PC-9 (cell line): ENCODE measurements around the gene NDUFC2. TPM values are rescaled to one million over a fixed set of nuclear protein-coding genes. Genes with fewer than 3 reads are reported as not detected.
"Not testable (repeated sequence)": the region's sequence is repeated elsewhere in the genome, so short reads cannot be mapped to it uniquely, and the experiment has no call there.

ENCODE experiments used
- BruUV-seq: library from RNA; stranded (reverse); fragments of 400-500 nt; replicated peaks from 2 replicates; lab custom pipeline; 2021; lab: Mats Ljungman, UMichigan
- CTCF ChIA-PET: fragments of 300-600 bp; sonication (Branson Sonifier 250); formaldehyde crosslinking; loops from one replicate; lab custom pipeline; 2022; ENCODE audit warnings: antibody characterized with exemption; lab: Charles Lee
- POLR2A ChIA-PET: fragments of 300-600 bp; sonication (Branson Sonifier 250); formaldehyde crosslinking; loops from one replicate; lab custom pipeline; 2022; ENCODE audit warnings: antibody characterized with exemption; ENCODE audit not compliant: unreplicated experiment; lab: Charles Lee
- DNase-seq, 2 experiments: peaks; one replicate each; pipeline versions ENCODE4 v3.0.0 to v3.0.0-alpha.2; 2015 to 2022; ENCODE audit warnings: mixed read lengths in 1 of 2
- H2AFZ ChIP-seq: fragments of 200-600 bp; sonication (generic); 2 replicates; pipeline ENCODE4 v1.8.1; 2017; ENCODE audit warnings: antibody characterized with exemption
- H3F3A ChIP-seq: fragments of 200-600 bp; sonication (generic); 2 replicates; pipeline ENCODE4 v1.8.1; 2017; ENCODE audit warnings: antibody characterized with exemption, mild to moderate bottlenecking, low read depth; ENCODE audit not compliant: insufficient read depth
- H3K27ac ChIP-seq: fragments of 200-600 bp; sonication (generic); 2 replicates; pipeline ENCODE4 v1.6.1; 2016; ENCODE audit warnings: mixed run types
- H3K27me3 ChIP-seq: fragments of 200-600 bp; sonication (generic); 2 replicates; pipeline ENCODE4 v1.6.1; 2016; ENCODE audit warnings: low read depth, mixed run types; ENCODE audit not compliant: insufficient read depth
- H3K36me3 ChIP-seq: fragments of 200-600 bp; sonication (generic); 2 replicates; pipeline ENCODE4 v1.6.1; 2016; ENCODE audit warnings: low read depth, mixed run types
- H3K4me1 ChIP-seq: fragments of 200-600 bp; sonication (generic); replicated peaks from 2 replicates; pipeline ENCODE4 v1.6.1; 2016; ENCODE audit warnings: mixed run types; ENCODE audit not compliant: insufficient read depth
- H3K4me2 ChIP-seq: fragments of 200-600 bp; sonication (generic); 2 replicates; pipeline ENCODE4 v1.6.1; 2017; ENCODE audit warnings: mixed run types
- H3K4me3 ChIP-seq: fragments of 200-600 bp; sonication (generic); 2 replicates; pipeline ENCODE4 v1.6.1; 2016; ENCODE audit warnings: mixed run types
- H3K79me2 ChIP-seq: fragments of 200-600 bp; sonication (generic); 2 replicates; pipeline ENCODE4 v1.6.1; 2017; ENCODE audit warnings: low read depth, mixed run types
- H3K9me2 ChIP-seq: fragments of 200-600 bp; sonication (generic); 2 replicates; pipeline ENCODE4 v1.8.1; 2017; ENCODE audit warnings: mild to moderate bottlenecking; ENCODE audit not compliant: insufficient read depth
- H3K9me3 ChIP-seq: fragments of 200-600 bp; sonication (generic); 2 replicates; pipeline ENCODE4 v1.8.1; 2016; ENCODE audit warnings: low read depth; ENCODE audit not compliant: insufficient read depth
- H4K20me1 ChIP-seq: fragments of 200-600 bp; sonication (generic); 2 replicates; pipeline ENCODE4 v1.8.1; 2017; ENCODE audit not compliant: insufficient read depth
- EZH2 ChIP-seq: fragments of 200-600 bp; sonication (generic); IDR thresholded peaks from 2 replicates; pipeline ENCODE4 v1.8.0; 2017; ENCODE audit warnings: antibody characterized with exemption, low read depth
- intact Hi-C: fragments of 100-400 bp; cut with micrococcal nuclease; formaldehyde crosslinking; loops from one replicate; pipeline ENCODE4 v1.10.0; 2022; ENCODE audit not compliant: unreplicated experiment
- total RNA-seq: library from RNA; stranded (reverse); gene quantifications from 2 replicates; pipeline ENCODE4 v1.2.3, GENCODE V29; 2021
- TF ChIP-seq, protein P1 (sequence below): fragments of 200-600 bp; sonication (generic); conservative IDR thresholded peaks from 2 replicates; pipeline ENCODE4 v1.6.1; 2017; ENCODE audit warnings: mixed run types, antibody characterized with exemption, mild to moderate bottlenecking, moderate library complexity

The NDUFC2 gene
- total RNA-seq, 1 experiment from 2014 or later, result 380 TPM

DNA sequence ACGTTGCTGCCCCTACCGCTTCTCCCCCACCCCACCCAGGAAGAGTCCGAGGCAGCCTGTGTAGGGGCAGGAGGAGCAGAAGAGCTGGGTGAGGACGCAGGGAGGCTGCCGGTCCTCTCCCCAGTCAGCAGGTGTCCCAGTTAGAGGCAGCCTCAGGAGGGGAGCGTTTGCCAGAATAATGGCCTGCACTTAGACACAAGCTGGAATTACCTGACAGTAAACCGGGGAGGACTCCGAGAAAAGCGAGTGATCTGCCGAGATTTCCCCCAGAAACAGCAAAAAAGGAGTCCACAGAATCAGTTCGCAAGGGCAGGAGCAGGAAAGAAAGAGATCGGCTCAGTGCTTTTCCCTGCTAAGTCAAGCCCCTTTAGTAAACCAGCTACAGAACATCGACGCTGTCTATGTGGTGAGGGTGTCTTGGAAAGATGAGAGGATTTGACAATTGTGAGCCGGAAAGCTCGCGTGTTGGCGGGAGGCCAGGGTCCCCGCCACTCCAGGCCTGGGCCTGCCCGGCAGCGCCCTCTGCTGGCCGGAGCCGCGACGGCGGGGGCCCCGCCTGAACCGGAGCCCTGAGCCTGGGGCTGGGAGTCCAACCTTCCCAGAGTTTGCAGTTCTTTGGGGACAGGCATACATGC, 33.7 kb downstream of the NDUFC2 start:
- peak overlapping the region; percentile 37; the same call in 1 of the 2 replicates for H3K4me3 ChIP-seq
- no peak overlapping the region for H3K27ac ChIP-seq
- peaks cover 8% of the 10 kb centered on the region; the same call in 1 of the 2 replicates for H3F3A ChIP-seq
- H3K79me2 ChIP-seq, result no peaks in the 10 kb centered on the region
- H3K9me3 ChIP-seq, result no peaks in the 10 kb centered on the region
- peak overlapping the region; percentile 76 for H2AFZ ChIP-seq
- H4K20me1 ChIP-seq, result no peaks in the 10 kb centered on the region
- CTCF ChIA-PET, result interaction anchor here (0.5 to 1.9 kb wide), 7 partner anchors 13 to 444 kb away, joined by 3 to 14 read pairs (median 3); partner anchors contain the start of gene INTS4
- no peaks in the 10 kb centered on the region for H3K9me2 ChIP-seq
- BruUV-seq, result no TSS peak
- no peak for TF ChIP-seq EZH2
- TF ChIP-seq, protein P1, sequence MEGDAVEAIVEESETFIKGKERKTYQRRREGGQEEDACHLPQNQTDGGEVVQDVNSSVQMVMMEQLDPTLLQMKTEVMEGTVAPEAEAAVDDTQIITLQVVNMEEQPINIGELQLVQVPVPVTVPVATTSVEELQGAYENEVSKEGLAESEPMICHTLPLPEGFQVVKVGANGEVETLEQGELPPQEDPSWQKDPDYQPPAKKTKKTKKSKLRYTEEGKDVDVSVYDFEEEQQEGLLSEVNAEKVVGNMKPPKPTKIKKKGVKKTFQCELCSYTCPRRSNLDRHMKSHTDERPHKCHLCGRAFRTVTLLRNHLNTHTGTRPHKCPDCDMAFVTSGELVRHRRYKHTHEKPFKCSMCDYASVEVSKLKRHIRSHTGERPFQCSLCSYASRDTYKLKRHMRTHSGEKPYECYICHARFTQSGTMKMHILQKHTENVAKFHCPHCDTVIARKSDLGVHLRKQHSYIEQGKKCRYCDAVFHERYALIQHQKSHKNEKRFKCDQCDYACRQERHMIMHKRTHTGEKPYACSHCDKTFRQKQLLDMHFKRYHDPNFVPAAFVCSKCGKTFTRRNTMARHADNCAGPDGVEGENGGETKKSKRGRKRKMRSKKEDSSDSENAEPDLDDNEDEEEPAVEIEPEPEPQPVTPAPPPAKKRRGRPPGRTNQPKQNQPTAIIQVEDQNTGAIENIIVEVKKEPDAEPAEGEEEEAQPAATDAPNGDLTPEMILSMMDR, result peak; percentile 100
- no peaks in the 10 kb centered on the region for H3K36me3 ChIP-seq
- peak; percentile 56 to 93 for DNase-seq
- intact Hi-C loops, result loop anchor here (1.0 to 10.0 kb wide), 5 partner anchors 46 to 516 kb away; partner anchors contain the start of genes GAB2, INTS4 and RSF1
- no peaks in the 10 kb centered on the region for H3K27me3 ChIP-seq
- POLR2A ChIA-PET, result interaction anchor here (0.6 kb wide), 1 partner anchor 105 kb away, joined by 9 read pairs; no protein-coding TSS in a partner anchor
- peak overlapping the region; percentile 71 for H3K4me2 ChIP-seq
- peaks cover 10% of the 10 kb centered on the region for H3K4me1 ChIP-seq

GRCh38 chr11:78044706-78045105, 35.0 kb downstream of the NDUFC2 start:
- ChIA-PET POLR2A (no interaction called here), CTCF (interaction anchor here (0.6 kb wide), 1 partner anchor 43 kb away, joined by 3 read pairs; no protein-coding TSS in a partner anchor)
- Histone ChIP-seq H3K9me2 (no peaks in the 10 kb centered on the region), H3K4me2 (no peak overlapping the region), H3K27ac (no peak overlapping the region), H3K27me3 (no peaks in the 10 kb centered on the region), H3K9me3 (no peaks in the 10 kb centered on the region), H3K4me1 (peaks cover 17% of the 10 kb centered on the region), H4K20me1 (no peaks in the 10 kb centered on the region), H3K79me2 (no peaks in the 10 kb centered on the region), H3F3A (peaks cover 19% of the 10 kb centered on the region; the same call in 1 of the 2 replicates), H3K36me3 (no peaks in the 10 kb centered on the region), H2AFZ (no peak overlapping the region), H3K4me3 (no peak overlapping the region)
- no peak for DNase-seq
- TF ChIP-seq EZH2, result no peak
- TF ChIP-seq, protein P1, result no peak
- intact Hi-C loops, result loop anchor here (5.0 to 10.0 kb wide), 2 partner anchors 370 to 518 kb away; partner anchors contain the start of gene GAB2
- no TSS peak for BruUV-seq

DNA sequence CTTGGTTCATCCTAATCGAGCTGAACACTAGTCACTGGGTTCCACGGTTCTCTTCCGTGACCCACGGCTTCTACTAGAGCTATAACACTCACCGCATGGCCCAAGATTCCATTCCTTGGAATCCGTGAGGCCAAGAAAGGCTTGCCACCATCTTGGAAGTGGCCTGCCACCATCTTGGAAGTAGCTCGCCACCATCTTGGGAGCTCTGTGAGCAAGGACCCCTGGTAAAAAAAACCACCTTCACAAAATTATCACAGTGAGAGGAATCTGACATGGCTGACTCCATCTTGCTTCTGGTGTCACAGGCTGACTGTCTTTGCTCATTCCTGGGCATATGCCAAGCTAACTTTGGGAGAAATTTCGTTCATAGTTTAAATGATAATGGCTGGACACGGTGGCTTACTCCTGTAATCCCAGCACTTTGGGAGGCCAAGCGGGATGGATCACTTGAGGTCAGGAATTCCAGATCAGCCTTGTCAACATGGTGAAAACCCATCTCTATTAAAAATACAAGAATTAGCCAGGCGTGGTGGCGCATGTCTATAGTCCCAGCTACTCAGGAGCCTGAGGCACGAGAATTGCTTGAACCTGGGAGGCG, 37.7 kb downstream of the NDUFC2 start:
- CTCF ChIA-PET, result no interaction called here

GRCh38 chr11:78041380-78041719, 38.3 kb downstream of the NDUFC2 start:
- POLR2A ChIA-PET, result interaction anchor here (0.7 kb wide), 2 partner anchors 46 to 464 kb away, joined by 3 to 5 read pairs; no protein-coding TSS in a partner anchor

More for the DNA sequence above, 37.7 kb downstream of the NDUFC2 start:
- intact Hi-C loops, result loop anchor here (10.0 kb wide), 1 partner anchor 373 kb away; the partner anchor contains the start of gene GAB2
- H3K4me2 ChIP-seq, result no peak overlapping the region
- POLR2A ChIA-PET, result no interaction called here
- no peak for DNase-seq
- no peaks in the 10 kb centered on the region for H4K20me1 ChIP-seq
- no peaks in the 10 kb centered on the region for H3K79me2 ChIP-seq
- no peak overlapping the region for H2AFZ ChIP-seq
- H3F3A ChIP-seq, result peaks cover 34% of the 10 kb centered on the region; the same call in 1 of the 2 replicates
- no TSS peak for BruUV-seq
- H3K27ac ChIP-seq, result no peak overlapping the region
- no peaks in the 10 kb centered on the region for H3K36me3 ChIP-seq
- no peak for TF ChIP-seq EZH2
- TF ChIP-seq, protein P1, result no peak
- H3K4me1 ChIP-seq, result peaks cover 44% of the 10 kb centered on the region
- H3K9me3 ChIP-seq, result no peaks in the 10 kb centered on the region
- no peaks in the 10 kb centered on the region for H3K9me2 ChIP-seq
- no peak overlapping the region for H3K4me3 ChIP-seq
- H3K27me3 ChIP-seq, result no peaks in the 10 kb centered on the region

More at GRCh38 chr11:78041380-78041719, 38.3 kb downstream of the NDUFC2 start:
- peaks cover 50% of the 10 kb centered on the region for H3K4me1 ChIP-seq
- H3K4me3 ChIP-seq, H3K27ac ChIP-seq, H4K20me1 ChIP-seq, H3K36me3 ChIP-seq, DNase-seq, H3K9me2 ChIP-seq, H3K79me2 ChIP-seq, BruUV-seq, H3K9me3 ChIP-seq, H3K27me3 ChIP-seq, H2AFZ ChIP-seq: not testable (repeated sequence)
- peaks cover 40% of the 10 kb centered on the region; the same call in 1 of the 2 replicates for H3F3A ChIP-seq
- H3K4me2 ChIP-seq, result 0 out of 2 replicates have a peak overlapping the region, but pooled peaks have one; percentile 85
- intact Hi-C loops, result loop anchor here (10.0 kb wide), 1 partner anchor 373 kb away; the partner anchor contains the start of gene GAB2
- CTCF ChIA-PET, result interaction anchor here (0.6 kb wide), 1 partner anchor 10 kb away, joined by 3 read pairs; no protein-coding TSS in a partner anchor
